ENCODE measurements around the gene ANK3. TPM values are rescaled to one million over a fixed set of nuclear protein-coding genes. Genes with fewer than 3 reads are reported as not detected.

The ANK3 gene
- total and polyA plus RNA-seq, 2 experiments from 2014 or later, result 26.2 to 49.0 TPM

DNA sequence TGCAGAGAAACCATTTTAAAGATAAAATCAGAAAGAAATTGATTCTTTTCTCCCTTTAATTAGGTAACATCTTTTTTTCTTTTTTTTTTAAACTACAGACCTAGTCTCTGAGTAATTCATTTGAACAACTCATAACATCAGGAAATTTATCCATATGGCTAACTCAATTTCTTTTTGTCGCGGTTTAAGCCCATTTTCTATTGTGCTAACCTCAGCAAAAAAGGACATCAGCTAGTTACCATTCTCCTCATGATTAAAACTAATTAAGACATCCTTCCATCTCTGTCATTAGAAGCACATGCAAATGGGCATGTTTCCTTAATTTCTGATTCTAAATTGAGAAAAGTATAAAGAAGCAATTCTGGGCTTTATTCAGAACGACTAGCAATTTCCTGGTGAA lies 57.8 kb downstream of the ANK3 start:
- WGBS (ENCODE audit: low lambda C conversion rate, missing lambda C conversion rate), result 97% methylated on average over 3 of the region's 3 CpGs
- H2AFZ ChIP-seq, result no peak overlapping the region
- no peaks in the 10 kb centered on the region for H3K9me2 ChIP-seq (replicated peaks; ENCODE audit: insufficient read depth)
- H3K36me3 ChIP-seq (replicated peaks; ENCODE audit: insufficient read depth, low read depth), result no peaks in the 10 kb centered on the region
- no peaks in the 10 kb centered on the region for H3K4me1 ChIP-seq (ENCODE audit: insufficient read depth)
- DNase-seq (ENCODE audit: low spot score), result no peak
- H3K27me3 ChIP-seq, result no peaks in the 10 kb centered on the region
- H3K79me2 ChIP-seq, result no peaks in the 10 kb centered on the region
- H3K9me3 ChIP-seq (ENCODE audit: low read depth), result no peaks in the 10 kb centered on the region
- H3K27ac ChIP-seq, result no peak overlapping the region
- no peaks in the 10 kb centered on the region for H4K20me1 ChIP-seq (ENCODE audit: insufficient read depth, poor library complexity, severe bottlenecking)
- TF ChIP-seq, protein P1, sequence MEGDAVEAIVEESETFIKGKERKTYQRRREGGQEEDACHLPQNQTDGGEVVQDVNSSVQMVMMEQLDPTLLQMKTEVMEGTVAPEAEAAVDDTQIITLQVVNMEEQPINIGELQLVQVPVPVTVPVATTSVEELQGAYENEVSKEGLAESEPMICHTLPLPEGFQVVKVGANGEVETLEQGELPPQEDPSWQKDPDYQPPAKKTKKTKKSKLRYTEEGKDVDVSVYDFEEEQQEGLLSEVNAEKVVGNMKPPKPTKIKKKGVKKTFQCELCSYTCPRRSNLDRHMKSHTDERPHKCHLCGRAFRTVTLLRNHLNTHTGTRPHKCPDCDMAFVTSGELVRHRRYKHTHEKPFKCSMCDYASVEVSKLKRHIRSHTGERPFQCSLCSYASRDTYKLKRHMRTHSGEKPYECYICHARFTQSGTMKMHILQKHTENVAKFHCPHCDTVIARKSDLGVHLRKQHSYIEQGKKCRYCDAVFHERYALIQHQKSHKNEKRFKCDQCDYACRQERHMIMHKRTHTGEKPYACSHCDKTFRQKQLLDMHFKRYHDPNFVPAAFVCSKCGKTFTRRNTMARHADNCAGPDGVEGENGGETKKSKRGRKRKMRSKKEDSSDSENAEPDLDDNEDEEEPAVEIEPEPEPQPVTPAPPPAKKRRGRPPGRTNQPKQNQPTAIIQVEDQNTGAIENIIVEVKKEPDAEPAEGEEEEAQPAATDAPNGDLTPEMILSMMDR (IDR thresholded peaks at IDR 0.05; ENCODE audit: poor library complexity), result no peak
- no peak overlapping the region for H3K4me3 ChIP-seq
- H3K4me2 ChIP-seq, result no peak overlapping the region

DNA sequence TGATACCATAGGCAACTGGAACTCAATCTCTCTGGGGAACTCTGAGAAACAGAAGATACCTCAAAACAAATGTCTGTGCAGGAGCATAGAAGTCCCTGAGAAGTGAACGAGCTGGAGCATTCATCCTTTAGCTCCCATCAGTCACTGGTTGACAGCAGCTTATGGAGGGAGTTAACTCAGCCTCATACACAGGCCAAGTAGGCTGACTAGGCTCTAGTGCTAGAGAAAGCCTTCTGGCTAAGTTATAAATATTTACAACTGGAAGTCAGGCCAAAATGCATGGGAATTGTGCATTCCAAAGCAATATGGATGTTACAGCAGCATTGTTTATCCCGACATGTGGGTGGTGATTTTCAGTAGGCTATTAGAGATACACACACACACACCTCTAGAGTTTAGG lies 66.5 kb downstream of the ANK3 start:
- H4K20me1 ChIP-seq (ENCODE audit: insufficient read depth, poor library complexity, severe bottlenecking), result no peaks in the 10 kb centered on the region
- H3K4me1 ChIP-seq (ENCODE audit: insufficient read depth), result no peaks in the 10 kb centered on the region
- no peaks in the 10 kb centered on the region for H3K9me2 ChIP-seq (replicated peaks; ENCODE audit: insufficient read depth)
- H3K4me2 ChIP-seq, result no peak overlapping the region
- no peak for TF ChIP-seq EZH2 (IDR thresholded peaks at IDR 0.05; ENCODE audit: borderline replicate concordance)
- no peak for TF ChIP-seq EZH2phosphoT487 (IDR thresholded peaks at IDR 0.05; ENCODE audit: low read depth, severe bottlenecking, unreplicated experiment)
- TF ChIP-seq, protein P1 (IDR thresholded peaks at IDR 0.05; ENCODE audit: poor library complexity), result no peak
- H3K4me3 ChIP-seq, result no peak overlapping the region
- no peak overlapping the region for H2AFZ ChIP-seq
- no peaks in the 10 kb centered on the region for H3K27me3 ChIP-seq
- H3K79me2 ChIP-seq, result no peaks in the 10 kb centered on the region
- WGBS (ENCODE audit: low lambda C conversion rate, missing lambda C conversion rate), result 74% methylated on average over 2 of the region's 2 CpGs
- no peak for DNase-seq (ENCODE audit: low spot score)
- H3K27ac ChIP-seq, result no peak overlapping the region
- no peaks in the 10 kb centered on the region for H3K36me3 ChIP-seq (replicated peaks; ENCODE audit: insufficient read depth, low read depth)
- H3K9me3 ChIP-seq (ENCODE audit: low read depth), result no peaks in the 10 kb centered on the region

DNA sequence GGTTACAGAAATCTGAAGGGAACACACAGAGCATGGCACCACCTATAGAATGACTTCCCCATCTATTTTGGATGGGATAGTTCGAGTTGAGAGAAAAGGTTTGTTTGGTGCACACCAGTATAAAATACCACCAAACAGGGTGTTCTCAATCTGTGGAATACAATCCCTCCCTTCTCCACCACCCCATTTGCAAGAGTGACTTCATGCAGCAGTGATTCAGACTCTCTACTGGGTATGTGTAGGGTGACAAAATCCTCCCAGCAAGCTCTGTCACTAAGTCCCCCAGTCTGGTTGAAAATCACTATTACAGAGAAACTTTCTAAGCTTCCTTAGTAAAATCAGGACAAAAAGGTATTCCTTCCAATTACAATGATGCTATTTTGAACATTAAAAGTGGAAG lies 69.0 kb downstream of the ANK3 start:
- H3K36me3 ChIP-seq (replicated peaks; ENCODE audit: insufficient read depth, low read depth), result no peaks in the 10 kb centered on the region
- H3K4me3 ChIP-seq, result no peak overlapping the region
- H3K79me2 ChIP-seq, result no peaks in the 10 kb centered on the region
- no peak for TF ChIP-seq EZH2phosphoT487 (IDR thresholded peaks at IDR 0.05; ENCODE audit: low read depth, severe bottlenecking, unreplicated experiment)
- TF ChIP-seq, protein P1 (IDR thresholded peaks at IDR 0.05; ENCODE audit: poor library complexity), result no peak
- no peak for TF ChIP-seq EZH2 (IDR thresholded peaks at IDR 0.05; ENCODE audit: borderline replicate concordance)
- DNase-seq (ENCODE audit: low spot score), result no peak
- no peaks in the 10 kb centered on the region for H3K4me1 ChIP-seq (ENCODE audit: insufficient read depth)
- 100% methylated on average over 1 of the region's 1 CpG for WGBS (ENCODE audit: low lambda C conversion rate, missing lambda C conversion rate)
- H3K27me3 ChIP-seq, result no peaks in the 10 kb centered on the region
- no peaks in the 10 kb centered on the region for H3K9me2 ChIP-seq (replicated peaks; ENCODE audit: insufficient read depth)
- no peak overlapping the region for H3K27ac ChIP-seq
- no peaks in the 10 kb centered on the region for H3K9me3 ChIP-seq (ENCODE audit: low read depth)
- H2AFZ ChIP-seq, result no peak overlapping the region
- H4K20me1 ChIP-seq (ENCODE audit: insufficient read depth, poor library complexity, severe bottlenecking), result no peaks in the 10 kb centered on the region
- H3K4me2 ChIP-seq, result no peak overlapping the region

DNA sequence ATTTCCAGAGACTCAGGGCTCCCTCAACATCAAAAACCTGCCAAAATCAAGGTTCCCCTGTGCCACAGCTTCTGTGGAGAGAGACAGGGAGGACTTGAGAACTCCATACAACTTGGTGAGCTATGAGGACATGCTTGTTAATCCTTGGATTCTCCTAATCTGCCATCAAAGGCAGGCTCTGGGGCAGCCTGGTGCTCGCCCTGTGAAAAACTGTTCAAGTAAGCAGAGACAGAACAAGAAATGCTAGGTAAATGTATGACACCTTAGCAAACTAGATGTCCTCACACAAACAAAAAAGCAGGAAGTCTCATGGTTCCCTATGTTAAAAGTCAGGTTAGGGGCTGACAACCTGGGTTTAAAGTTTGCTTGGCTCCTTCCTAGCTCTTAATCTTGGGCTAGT lies 73.6 kb downstream of the ANK3 start:
- no peak overlapping the region for H3K27ac ChIP-seq
- no peaks in the 10 kb centered on the region for H3K27me3 ChIP-seq
- DNase-seq (ENCODE audit: low spot score), result no peak
- no peaks in the 10 kb centered on the region for H3K36me3 ChIP-seq (replicated peaks; ENCODE audit: insufficient read depth, low read depth)
- WGBS (ENCODE audit: low lambda C conversion rate, missing lambda C conversion rate), result 100% methylated on average over 1 of the region's 1 CpG
- no peak overlapping the region for H3K4me2 ChIP-seq
- H3K9me3 ChIP-seq (ENCODE audit: low read depth), result no peaks in the 10 kb centered on the region
- no peak overlapping the region for H2AFZ ChIP-seq
- no peak for TF ChIP-seq EZH2phosphoT487 (IDR thresholded peaks at IDR 0.05; ENCODE audit: low read depth, severe bottlenecking, unreplicated experiment)
- TF ChIP-seq EZH2 (IDR thresholded peaks at IDR 0.05; ENCODE audit: borderline replicate concordance), result no peak
- TF ChIP-seq, protein P1 (IDR thresholded peaks at IDR 0.05; ENCODE audit: poor library complexity), result no peak
- H3K79me2 ChIP-seq, result no peaks in the 10 kb centered on the region
- no peaks in the 10 kb centered on the region for H3K4me1 ChIP-seq (ENCODE audit: insufficient read depth)
- no peaks in the 10 kb centered on the region for H3K9me2 ChIP-seq (replicated peaks; ENCODE audit: insufficient read depth)
- no peaks in the 10 kb centered on the region for H4K20me1 ChIP-seq (ENCODE audit: insufficient read depth, poor library complexity, severe bottlenecking)
- H3K4me3 ChIP-seq, result no peak overlapping the region
